Thyroid gland (tissue), 4 donors: ENCODE data around the gene PHF8. TPM values are rescaled to one million over a fixed set of nuclear protein-coding genes. Genes with fewer than 3 reads are reported as not detected.
A peak's percentile ranks its signal among the peaks of the same experiment; 100 is the strongest.

Experiments
- DNase-seq, 2 donors: peaks; one replicate each; pipeline ENCODE4 v3.0.0-alpha.2; 2019
- H3K27ac ChIP-seq, 3 donors: fragments of 200-600 bp; sonication (generic); 1 replicate in 2 of 3; 2 replicates in 1 of 3; pipeline ENCODE4 v1.5.1; 2016 to 2019; ENCODE audit warnings: mild to moderate bottlenecking in 1 of 3, moderate library complexity in 1 of 3
- H3K27me3 ChIP-seq: fragments of 200-600 bp; sonication (generic); one replicate; pipeline ENCODE4 v1.5.1; 2019
- H3K36me3 ChIP-seq, 2 donors: fragments of 200-600 bp; sonication (generic); one replicate each; pipeline ENCODE4 v1.5.1; 2016 to 2019
- H3K4me1 ChIP-seq, 2 donors: fragments of 200-600 bp; sonication (generic); one replicate each; pipeline ENCODE4 v1.5.1; 2017 to 2019
- H3K4me3 ChIP-seq, 3 donors: fragments of 200-600 bp; sonication (generic); replicated peaks in 1 of 3; 1 replicate in 2 of 3; 2 replicates in 1 of 3; pipeline ENCODE4 v1.5.1; 2016; ENCODE audit warnings: mild to moderate bottlenecking in 1 of 3
- H3K9me3 ChIP-seq: fragments of 200-600 bp; sonication (generic); one replicate; pipeline ENCODE4 v1.5.1; 2017
- CTCF ChIP-seq, 6 experiments: fragments of 200-600 bp in 3 of 6; fragments of 450-650 bp in 3 of 6; sonication (generic) in 3 of 6; IDR thresholded peaks; one replicate each; pipeline ENCODE4 v1.5.1; 2016 to 2019; ENCODE audit warnings: antibody characterized with exemption in 6 of 6, mild to moderate bottlenecking in 2 of 6, inconsistent platforms in 1 of 6, moderate library complexity in 1 of 6
- POLR2A ChIP-seq, 2 donors: fragments of 450-650 bp; IDR thresholded peaks; one replicate each; pipeline ENCODE4 v1.6.1; 2017; ENCODE audit warnings: antibody characterized with exemption in 2 of 2, mild to moderate bottlenecking in 2 of 2, moderate library complexity in 1 of 2
- WGBS, 2 donors: methylation state at CpG; one replicate each; pipeline ENCODE4 v1.1.5; 2017; 5-methylcytosine and 5-hydroxymethylcytosine counted together
- intact Hi-C: fragments of 100-400 bp; cut with DNase I; formaldehyde crosslinking; loops from one replicate; pipeline ENCODE4 v1.15.1; 2023
- total RNA-seq, 4 donors: library from RNA; depleted of rRNA; stranded (reverse); fragments of >200 nt; gene quantifications; one replicate each; pipeline ENCODE4 v1.2.3, GENCODE V29; 2016

The PHF8 gene
- total RNA-seq, 4 donors from 2014 or later = 30.4 to 89.5 (median 36.3) TPM

- WGBS, 2 donors = 48 to 49% methylated on average over 7 to 10 of the region's 10 CpGs
- TF ChIP-seq CTCF (IDR thresholded peaks at IDR 0.05) (peak in 1 of 6 experiments; percentile 8), POLR2A (IDR thresholded peaks at IDR 0.05) (no peak)
- peak; percentile 93 to 94 for DNase-seq
Observed at GRCh38 chrX:54029529-54030143, 14.6 kb downstream of the PHF8 start.

DNA sequence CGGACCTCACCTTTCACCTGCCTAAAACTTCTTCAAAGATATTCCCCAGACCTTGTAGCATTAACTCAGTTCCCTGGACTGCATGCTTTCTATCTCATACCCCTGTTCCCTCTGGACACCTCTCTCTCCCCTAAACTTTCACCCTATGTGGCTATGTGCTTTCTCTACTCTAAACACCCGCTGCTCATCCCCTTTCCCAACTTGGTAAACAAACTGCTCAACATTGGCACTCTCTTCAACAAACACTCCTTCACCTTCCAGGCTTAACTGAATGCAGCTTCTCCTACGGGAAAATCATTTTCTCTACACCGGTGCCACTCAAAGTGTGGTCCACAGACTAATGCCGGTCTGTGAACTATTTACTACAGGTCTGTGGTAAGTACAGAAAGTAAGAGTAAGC lies 19.9 kb downstream of the PHF8 start:
- intact Hi-C loops = no loop called here
- WGBS, 2 donors = 95% methylated on average over 5 of the region's 5 CpGs
- peaks cover 0 to 5% of the 10 kb centered on the region in 2 donors for H3K36me3 ChIP-seq

More at GRCh38 chrX:54029529-54030143, 14.6 kb downstream of the PHF8 start:
- intact Hi-C loops = no loop called here
- Histone ChIP-seq H3K9me3 (no peaks in the 10 kb centered on the region), H3K4me1 (peaks cover 7 to 15% of the 10 kb centered on the region in 2 donors), H3K27ac (peak overlapping the region; percentile 23 to 48 (median 36)), H3K36me3 (peaks cover 0 to 3% of the 10 kb centered on the region in 2 donors), H3K27me3 (no peaks in the 10 kb centered on the region), H3K4me3 (no peak overlapping the region)

GRCh38 chrX:54012830-54013500 lies 31.3 kb downstream of the PHF8 start:
- H3K4me3 ChIP-seq = no peak overlapping the region
- H3K36me3 ChIP-seq = peaks cover 0 to 18% of the 10 kb centered on the region in 2 donors
- H3K4me1 ChIP-seq = no peaks in the 10 kb centered on the region
- no peaks in the 10 kb centered on the region for H3K27me3 ChIP-seq
- no peak for DNase-seq
- intact Hi-C loops = no loop called here
- 100% methylated on average over 1 of the region's 1 CpG for WGBS, 2 donors
- TF ChIP-seq POLR2A (IDR thresholded peaks at IDR 0.05) (no peak), CTCF (IDR thresholded peaks at IDR 0.05) (no peak)
- H3K9me3 ChIP-seq = no peaks in the 10 kb centered on the region
- H3K27ac ChIP-seq = no peak overlapping the region

More for the DNA sequence above, 19.9 kb downstream of the PHF8 start:
- H3K4me3 ChIP-seq = no peak overlapping the region
- H3K27ac ChIP-seq = no peak overlapping the region
- DNase-seq = no peak
- no peaks in the 10 kb centered on the region for H3K9me3 ChIP-seq
- no peak for TF ChIP-seq POLR2A (IDR thresholded peaks at IDR 0.05)
- TF ChIP-seq CTCF (IDR thresholded peaks at IDR 0.05) = no peak
- peaks cover 7 to 10% of the 10 kb centered on the region in 2 donors for H3K4me1 ChIP-seq
- H3K27me3 ChIP-seq = no peaks in the 10 kb centered on the region

GRCh38 chrX:54007682-54008081 lies 36.6 kb downstream of the PHF8 start:
- Histone ChIP-seq H3K9me3 (no peaks in the 10 kb centered on the region), H3K27ac (no peak overlapping the region), H3K36me3 (peaks cover 0 to 9% of the 10 kb centered on the region in 2 donors), H3K27me3 (no peaks in the 10 kb centered on the region), H3K4me3 (no peak overlapping the region), H3K4me1 (no peaks in the 10 kb centered on the region)
- intact Hi-C loops = no loop called here
- no peak for TF ChIP-seq CTCF (IDR thresholded peaks at IDR 0.05)
- TF ChIP-seq POLR2A (IDR thresholded peaks at IDR 0.05) = no peak
- no peak for DNase-seq
- 91 to 96% methylated on average over 4 of the region's 4 CpGs for WGBS, 2 donors

DNA sequence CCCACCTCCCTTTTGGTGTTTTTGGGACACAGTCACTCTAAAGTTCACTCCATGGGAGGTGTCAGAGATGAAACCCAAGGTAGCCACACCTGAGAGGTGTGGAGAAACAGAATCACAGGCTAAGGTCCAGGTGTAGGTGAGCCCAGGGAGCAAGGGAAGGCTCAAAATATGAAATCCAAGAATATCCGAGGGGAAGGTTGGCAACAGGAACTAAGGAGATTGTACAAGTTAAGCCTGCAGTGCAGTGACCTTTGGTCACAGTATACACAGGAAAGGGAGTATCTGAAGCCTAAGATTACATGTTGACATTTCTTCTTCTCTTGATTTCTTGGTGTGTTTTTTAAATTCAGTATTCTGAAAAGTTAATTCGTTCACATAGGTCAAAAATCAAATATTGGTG lies 46.5 kb downstream of the PHF8 start:
- no peak overlapping the region for H3K27ac ChIP-seq
- H3K27me3 ChIP-seq = no peaks in the 10 kb centered on the region
- 89 to 97% methylated on average over 2 of the region's 2 CpGs for WGBS, 2 donors
- intact Hi-C loops = no loop called here
- H3K4me1 ChIP-seq = no peaks in the 10 kb centered on the region
- H3K36me3 ChIP-seq = peaks cover 7 to 19% of the 10 kb centered on the region in 2 donors
- H3K4me3 ChIP-seq = no peak overlapping the region
- no peak for DNase-seq
- no peaks in the 10 kb centered on the region for H3K9me3 ChIP-seq
- TF ChIP-seq POLR2A (IDR thresholded peaks at IDR 0.05) = no peak
- TF ChIP-seq CTCF (IDR thresholded peaks at IDR 0.05) = no peak
